Kidney epithelial cell (primary cell): ENCODE results near the gene CHAD. TPM values are rescaled to one million over a fixed set of nuclear protein-coding genes. Genes with fewer than 3 reads are reported as not detected.

Experiments used
- DNase-seq: peaks from one replicate; pipeline ENCODE4 v3.0.0-alpha.2; 2010; ENCODE audit warnings: low read depth
- H3K27me3 ChIP-seq: 2 replicates; pipeline ENCODE4 v1.6.0; 2011; ENCODE audit warnings: low read length; ENCODE audit not compliant: control insufficient read depth, insufficient read depth
- H3K36me3 ChIP-seq: 2 replicates; pipeline ENCODE4 v1.5.1; 2011; ENCODE audit warnings: low read length; ENCODE audit not compliant: control insufficient read depth, insufficient read depth
- H3K4me3 ChIP-seq: 2 replicates; pipeline ENCODE4 v1.5.1; 2011; ENCODE audit warnings: low read depth, mild to moderate bottlenecking, control low read depth, low read length
- CTCF ChIP-seq: IDR thresholded peaks from 2 replicates; pipeline ENCODE4 v1.5.1; 2011; ENCODE audit warnings: mild to moderate bottlenecking, moderate library complexity, low read length, control low read depth, inconsistent platforms; ENCODE audit not compliant: insufficient read depth, poor library complexity, severe bottlenecking
- total RNA-seq: library from RNA; depleted of rRNA; stranded (reverse); fragments of >200 nt; gene quantifications from 2 replicates; pipeline ENCODE4 v1.2.3, GENCODE V29; 2015

CHAD gene
- not detected in 2 replicates for total RNA-seq

GRCh38 chr17:50468304-50469207, at the start of gene CHAD:
CHAD (minus strand) TSS chr17:50468880; CDS start chr17:50468813, 67 bp downstream.
- TF ChIP-seq CTCF = no peak
- no peak for DNase-seq
- H3K27me3 ChIP-seq = peaks cover 36% of the 10 kb centered on the region
- H3K36me3 ChIP-seq = no peaks in the 10 kb centered on the region
- peak within 1 kb of the TSS; percentile 6 for H3K4me3 ChIP-seq

- Histone ChIP-seq H3K36me3 (no peaks in the 10 kb centered on the region), H3K4me3 (no peak overlapping the region), H3K27me3 (no peaks in the 10 kb centered on the region)
- DNase-seq = no peak
- no peak for TF ChIP-seq CTCF
Observed at GRCh38 chr17:50517504-50518383, 49.1 kb upstream of the CHAD start.

GRCh38 chr17:50517011-50517410, 48.3 kb upstream of the CHAD start:
- no peak for TF ChIP-seq CTCF
- no peaks in the 10 kb centered on the region for H3K27me3 ChIP-seq
- no peak for DNase-seq
- H3K4me3 ChIP-seq = no peak overlapping the region
- H3K36me3 ChIP-seq = no peaks in the 10 kb centered on the region

GRCh38 chr17:50514936-50515702, 46.4 kb upstream of the CHAD start:
- Histone ChIP-seq H3K27me3 (no peaks in the 10 kb centered on the region), H3K36me3 (no peaks in the 10 kb centered on the region), H3K4me3 (no peak overlapping the region)
- no peak for DNase-seq
- no peak for TF ChIP-seq CTCF

- no peak overlapping the region for H3K4me3 ChIP-seq
- DNase-seq = no peak
- TF ChIP-seq CTCF = no peak
- H3K36me3 ChIP-seq = no peaks in the 10 kb centered on the region
- H3K27me3 ChIP-seq = no peaks in the 10 kb centered on the region
Observed at GRCh38 chr17:50514388-50514787, 45.7 kb upstream of the CHAD start.
